NCI-H2081 treated with DMSO at 0.1 percent for 48 hours (cell line): ENCODE results near the gene CD40.
"Not testable (repeated sequence)": the region's sequence is repeated elsewhere in the genome, so short reads cannot be mapped to it uniquely, and the experiment has no call there.

Experiments
- DNase-seq: peaks from one replicate; lab custom pipeline; 2025; lab: John Stamatoyannopoulos, UW

The CD40 gene

GRCh38 chr20:46117704-46118467, at the start of gene CD40:
TSS of gene CD40 (plus strand) at chr20:46118314. CDS start at chr20:46118344, 30 bp downstream.
- no peak for DNase-seq

GRCh38 chr20:46070215-46070900, 47.8 kb upstream of the CD40 start:
- DNase-seq = no peak

GRCh38 chr20:46071573-46071972, 46.5 kb upstream of the CD40 start:
- no peak for DNase-seq

- no peak for DNase-seq
Observed at GRCh38 chr20:46073024-46073423, 45.1 kb upstream of the CD40 start.

- DNase-seq = no peak
Observed at GRCh38 chr20:46073443-46073842, 44.7 kb upstream of the CD40 start.

- DNase-seq = no peak
Observed at GRCh38 chr20:46074006-46074405, 44.1 kb upstream of the CD40 start.

- DNase-seq = no peak
Observed at GRCh38 chr20:46076806-46077205, 41.3 kb upstream of the CD40 start.

GRCh38 chr20:46077642-46078305, 40.3 kb upstream of the CD40 start:
- no peak for DNase-seq

- no peak for DNase-seq
Observed at GRCh38 chr20:46078954-46079353, 39.2 kb upstream of the CD40 start.

- no peak for DNase-seq
Observed at GRCh38 chr20:46081074-46081473, 37.0 kb upstream of the CD40 start.

GRCh38 chr20:46083101-46083500, 35.0 kb upstream of the CD40 start:
- DNase-seq = no peak

GRCh38 chr20:46083531-46084061, 34.5 kb upstream of the CD40 start:
- DNase-seq = no peak

- no peak for DNase-seq
Observed at GRCh38 chr20:46084805-46085178, 33.3 kb upstream of the CD40 start.

GRCh38 chr20:46085179-46085851, 32.8 kb upstream of the CD40 start:
- no peak for DNase-seq

- no peak for DNase-seq
Observed at GRCh38 chr20:46087161-46087560, 31.0 kb upstream of the CD40 start.

GRCh38 chr20:46088409-46089166, 29.5 kb upstream of the CD40 start:
- DNase-seq = no peak

GRCh38 chr20:46089167-46089416, 29.0 kb upstream of the CD40 start:
- DNase-seq = no peak

GRCh38 chr20:46089417-46090388, 28.4 kb upstream of the CD40 start, which contains the start of gene NCOA5:
TSS of gene NCOA5 (minus strand) at chr20:46089962. CDS start at chr20:46079424, 10,538 bp downstream.
- DNase-seq = peak; percentile 80

- not testable (repeated sequence) for DNase-seq
Observed at GRCh38 chr20:46091622-46092535, 26.2 kb upstream of the CD40 start.
